HT1080 (cell line): Measurements from ENCODE around the gene MRPL11. TPM values are rescaled to one million over a fixed set of nuclear protein-coding genes. Genes with fewer than 3 reads are reported as not detected.
"Not testable (repeated sequence)": the region's sequence is repeated elsewhere in the genome, so short reads cannot be mapped to it uniquely, and the experiment has no call there.

Experiments used
- DNase-seq: peaks from one replicate; pipeline ENCODE4 v3.0.0-alpha.2; 2015; ENCODE audit warnings: low read depth
- total RNA-seq: library from RNA; depleted of rRNA; stranded (reverse); fragments of >200 nt; shearing (Covaris generic); gene quantifications from 2 replicates; pipeline ENCODE4 v1.2.3, GENCODE V29; 2014

MRPL11 gene
- total RNA-seq, 1 experiment from 2014 or later = 120 TPM

- no peak for DNase-seq
Observed at GRCh38 chr11:66467756-66468155, 29.1 kb upstream of the MRPL11 start.

GRCh38 chr11:66467034-66467659 is 28.5 kb upstream of the MRPL11 start:
- DNase-seq = no peak

- DNase-seq = peak; percentile 69
Observed at GRCh38 chr11:66466225-66467033, 27.8 kb upstream of the MRPL11 start, which contains the start of gene PELI3. TSS of gene PELI3 (plus strand) at chr11:66466905. CDS start at chr11:66468129, 1,224 bp downstream.

GRCh38 chr11:66465373-66466224 is 27.0 kb upstream of the MRPL11 start:
- no peak for DNase-seq

- no peak for DNase-seq
Observed at GRCh38 chr11:66464916-66465315, 26.3 kb upstream of the MRPL11 start.

GRCh38 chr11:66464116-66464515 is 25.5 kb upstream of the MRPL11 start:
- DNase-seq = not testable (repeated sequence)

GRCh38 chr11:66462911-66463310 is 24.3 kb upstream of the MRPL11 start:
- DNase-seq = peak; percentile 12

- DNase-seq = no peak
Observed at GRCh38 chr11:66462010-66462409, 23.4 kb upstream of the MRPL11 start.

GRCh38 chr11:66459138-66459778 is 20.6 kb upstream of the MRPL11 start:
- DNase-seq = no peak

GRCh38 chr11:66457826-66458225 is 19.2 kb upstream of the MRPL11 start:
- DNase-seq = no peak

- DNase-seq = no peak
Observed at GRCh38 chr11:66454828-66455227, 16.2 kb upstream of the MRPL11 start.

GRCh38 chr11:66454247-66454646 is 15.6 kb upstream of the MRPL11 start:
- DNase-seq = peak; percentile 59

- DNase-seq = no peak
Observed at GRCh38 chr11:66451663-66452062, 13.0 kb upstream of the MRPL11 start.

GRCh38 chr11:66450560-66450959 is 11.9 kb upstream of the MRPL11 start:
- no peak for DNase-seq

- no peak for DNase-seq
Observed at GRCh38 chr11:66448523-66448922, 9.9 kb upstream of the MRPL11 start.

GRCh38 chr11:66447012-66447411 is 8.4 kb upstream of the MRPL11 start:
- DNase-seq = no peak

- peak; percentile 91 for DNase-seq
Observed at GRCh38 chr11:66443602-66444001, 5.0 kb upstream of the MRPL11 start.

- not testable (repeated sequence) for DNase-seq
Observed at GRCh38 chr11:66440940-66441282, 2.3 kb upstream of the MRPL11 start.

- DNase-seq = not testable (repeated sequence)
Observed at GRCh38 chr11:66440101-66440939, 1.7 kb upstream of the MRPL11 start.

- DNase-seq = no peak
Observed at GRCh38 chr11:66437979-66438503, 607 bp downstream of the MRPL11 start.
